ENCODE results near the gene TMEM11.
"Not testable (repeated sequence)": the region's sequence is repeated elsewhere in the genome, so short reads cannot be mapped to it uniquely, and the experiment has no call there.

Gene TMEM11

GRCh38 chr17:21242026-21242697, 28.2 kb upstream of the TMEM11 start:
- no peak for DNase-seq

DNA sequence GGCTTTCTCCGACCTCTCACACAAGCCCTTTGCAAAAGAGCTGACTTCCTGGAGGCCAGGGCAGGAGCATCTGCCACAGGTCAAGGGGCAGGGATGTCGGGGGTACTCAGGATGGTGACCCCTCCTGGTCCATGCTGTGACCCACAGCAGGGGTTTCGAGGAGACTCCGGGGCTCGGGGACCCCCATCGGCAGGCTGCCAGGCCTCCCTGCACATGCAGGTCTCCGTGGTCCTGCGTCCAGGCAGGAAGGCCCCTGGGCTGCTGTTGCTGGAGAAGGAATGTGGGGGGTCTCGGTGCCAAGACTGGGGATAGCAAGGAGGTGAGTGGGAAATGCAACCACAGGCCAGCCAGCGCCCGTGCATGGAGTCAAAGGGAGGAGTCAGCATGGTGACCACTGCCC, 27.6 kb upstream of the TMEM11 start:
- no peak for DNase-seq

DNA sequence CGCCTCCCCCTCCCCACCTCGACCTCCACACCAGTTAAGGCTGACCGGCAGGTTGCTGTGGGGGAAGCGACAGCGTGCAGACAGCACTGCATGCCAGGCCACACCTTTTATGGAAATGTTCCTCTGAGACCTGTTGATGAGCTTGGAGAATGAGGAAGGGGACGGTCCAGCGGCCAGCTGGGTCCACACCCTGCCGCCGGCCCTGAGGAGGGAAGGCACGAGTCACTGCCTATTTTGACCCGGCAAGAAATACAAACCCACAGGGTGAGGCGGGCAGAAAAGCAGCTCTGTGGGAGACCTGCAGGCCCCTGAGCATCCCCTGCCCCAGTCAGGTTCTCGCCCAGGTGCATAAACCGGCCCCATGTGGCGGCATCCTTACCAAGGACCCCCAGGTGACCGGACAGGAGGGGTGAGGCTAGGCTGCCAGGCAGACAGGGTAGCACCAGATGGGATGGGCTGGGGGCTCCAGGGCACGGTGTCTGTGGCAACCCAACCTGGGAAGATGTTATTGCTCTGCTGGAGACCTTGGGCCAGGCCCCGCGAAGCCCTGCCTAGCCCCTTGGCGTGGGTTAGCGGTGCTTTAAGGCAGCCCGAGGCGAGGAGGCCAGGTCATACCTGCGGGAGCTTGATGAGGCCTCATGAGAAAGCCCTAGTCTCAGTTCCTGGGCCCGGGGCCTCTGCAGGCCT, 26.6 kb upstream of the TMEM11 start:
- DNase-seq: no peak

GRCh38 chr17:21239680-21240368, 25.9 kb upstream of the TMEM11 start:
- DNase-seq: peak; percentile 73 to 80

DNA sequence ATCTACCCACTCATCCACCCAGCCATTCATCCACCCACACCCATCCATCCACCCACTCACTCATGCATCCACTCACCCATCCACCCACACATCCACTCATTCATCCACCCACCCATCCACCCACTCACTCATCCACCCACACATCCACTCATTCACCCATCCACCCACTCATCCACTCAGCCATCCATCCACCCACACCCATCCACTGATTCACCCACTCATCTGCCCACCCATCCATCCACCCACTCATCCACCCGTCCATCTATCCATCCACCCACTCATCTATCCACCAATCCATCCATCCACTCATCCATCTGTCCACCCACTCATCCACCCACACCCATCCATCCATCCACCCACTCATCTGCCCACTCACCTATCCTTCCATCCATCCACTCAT, 22.0 kb upstream of the TMEM11 start:
- no peak for DNase-seq

- no peak for DNase-seq
Observed at GRCh38 chr17:21233581-21234347, 19.8 kb upstream of the TMEM11 start.

DNA sequence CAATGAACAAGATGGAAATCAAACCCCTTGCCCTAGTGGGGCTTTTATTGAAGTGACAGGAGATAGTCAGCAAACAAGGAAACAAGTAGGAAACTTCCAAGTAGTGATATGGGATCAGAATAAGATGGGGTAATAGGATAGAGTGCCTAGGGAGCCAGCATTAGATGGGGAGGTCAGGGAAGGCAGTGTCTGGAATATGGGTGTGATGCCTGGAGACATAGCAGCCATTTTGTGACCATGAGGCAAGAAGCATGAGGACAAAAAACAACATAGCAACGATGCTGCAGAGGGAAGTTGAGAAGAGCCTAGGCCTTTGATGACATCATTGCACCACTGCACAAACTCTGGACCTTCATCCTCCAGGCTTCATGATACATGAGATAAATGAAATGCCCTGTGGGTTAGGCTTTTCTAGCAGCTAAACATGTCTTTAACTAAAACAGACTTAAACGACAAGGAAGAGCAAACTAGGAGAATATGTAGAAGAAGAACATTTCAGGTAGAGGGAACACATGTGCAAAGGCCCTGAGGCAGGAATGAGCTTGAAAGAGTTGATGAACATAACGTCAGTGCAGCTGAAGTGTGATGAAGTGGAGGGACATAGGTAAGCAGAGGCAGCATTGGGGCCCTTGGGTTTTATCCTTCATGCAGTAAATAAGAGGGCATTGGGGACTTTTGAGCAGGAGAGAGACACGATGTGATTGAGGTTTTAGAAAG, 18.2 kb upstream of the TMEM11 start:
- DNase-seq: no peak

DNA sequence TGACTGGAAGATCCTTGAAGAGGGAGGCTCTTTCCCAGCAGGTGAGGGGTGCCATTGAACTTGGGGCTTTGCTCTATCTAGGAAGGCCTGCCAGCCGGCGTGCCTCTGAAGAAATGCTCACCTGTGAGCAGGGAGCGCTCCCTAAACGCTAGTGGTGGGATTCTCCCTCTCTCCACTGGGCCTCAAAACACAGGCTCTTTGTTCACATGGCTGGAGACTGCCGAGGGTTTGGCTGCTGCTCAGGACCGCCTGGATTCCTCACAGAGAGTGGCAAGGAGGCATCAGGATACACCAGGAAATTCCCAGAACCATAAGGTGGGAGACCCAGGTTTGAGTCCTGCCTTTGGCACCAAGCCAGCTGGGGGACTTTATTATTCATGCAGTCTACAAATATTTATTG, 17.6 kb upstream of the TMEM11 start:
- DNase-seq: no peak

DNA sequence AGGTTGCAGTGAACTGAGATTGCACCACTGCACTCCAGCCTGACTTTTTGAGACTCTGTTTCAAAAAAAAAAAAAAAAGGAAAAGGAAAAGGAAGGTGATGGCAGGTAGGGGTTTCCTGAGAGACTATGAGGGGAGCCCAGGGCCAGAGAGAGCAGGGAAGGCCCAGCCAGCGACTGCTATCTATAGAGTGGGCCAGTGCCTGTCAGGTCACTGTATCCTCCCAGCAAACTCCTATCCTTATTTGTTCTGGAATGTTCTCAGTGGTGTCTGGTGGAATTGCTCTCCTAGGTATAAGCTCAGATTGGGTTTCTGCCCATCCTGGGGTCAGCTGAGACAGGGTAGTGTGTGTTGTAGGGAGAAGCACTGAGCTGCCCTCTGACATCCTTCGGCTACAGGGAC, 14.9 kb upstream of the TMEM11 start:
- DNase-seq: no peak

- no peak for DNase-seq
Observed at GRCh38 chr17:21228111-21228510, 14.2 kb upstream of the TMEM11 start.

- not testable (repeated sequence) for DNase-seq
Observed at GRCh38 chr17:21227277-21227676, 13.3 kb upstream of the TMEM11 start.

DNA sequence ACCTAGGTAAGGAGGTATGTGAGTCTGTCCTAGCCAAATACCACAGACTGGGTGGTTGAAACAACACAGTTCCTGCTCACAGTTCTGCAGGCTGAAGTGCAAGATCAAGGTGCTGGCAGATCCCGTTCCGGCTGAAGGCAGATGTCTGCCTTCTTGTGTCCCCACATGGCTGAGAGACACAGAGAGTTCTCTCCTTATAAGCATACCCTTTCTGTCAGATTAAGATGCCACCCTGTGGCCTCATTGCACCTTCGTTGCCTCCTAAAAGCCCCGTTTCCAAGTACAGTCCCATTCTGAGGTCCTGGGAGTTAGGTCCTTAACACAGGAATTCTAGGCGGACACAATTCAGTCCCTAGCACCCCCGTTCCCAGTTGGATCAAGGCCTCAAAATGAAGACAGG, 9.1 kb upstream of the TMEM11 start:
- DNase-seq: no peak

DNA sequence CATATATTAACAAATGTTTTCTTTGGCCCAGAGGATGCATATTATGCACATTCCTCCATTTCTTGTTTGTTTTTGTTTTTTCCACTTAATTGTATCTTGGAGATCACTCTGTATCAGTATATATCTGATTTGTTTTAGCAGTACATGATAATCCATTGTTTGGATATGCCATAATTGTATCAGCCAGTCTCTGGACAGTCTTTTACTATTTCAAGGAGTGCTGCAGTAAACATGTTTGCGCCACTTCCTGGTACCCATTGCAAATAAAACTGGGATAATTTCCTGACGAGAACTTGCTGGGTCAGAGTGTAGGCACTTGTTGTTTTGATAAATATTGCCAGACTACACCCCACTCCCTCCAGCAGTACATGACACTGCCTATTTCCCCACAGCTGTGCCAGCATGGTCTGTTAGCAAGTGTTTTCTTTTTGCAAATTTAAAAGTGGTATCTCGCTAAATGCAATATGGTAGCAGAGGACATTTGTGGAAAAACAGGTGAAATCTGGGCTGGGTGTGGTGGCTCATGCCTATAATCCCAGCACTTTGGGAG, 4.9 kb upstream of the TMEM11 start:
- no peak for DNase-seq

GRCh38 chr17:21218101-21218500, 4.1 kb upstream of the TMEM11 start:
- DNase-seq: no peak

- DNase-seq: no peak
Observed at GRCh38 chr17:21217346-21217745, 3.4 kb upstream of the TMEM11 start.

DNA sequence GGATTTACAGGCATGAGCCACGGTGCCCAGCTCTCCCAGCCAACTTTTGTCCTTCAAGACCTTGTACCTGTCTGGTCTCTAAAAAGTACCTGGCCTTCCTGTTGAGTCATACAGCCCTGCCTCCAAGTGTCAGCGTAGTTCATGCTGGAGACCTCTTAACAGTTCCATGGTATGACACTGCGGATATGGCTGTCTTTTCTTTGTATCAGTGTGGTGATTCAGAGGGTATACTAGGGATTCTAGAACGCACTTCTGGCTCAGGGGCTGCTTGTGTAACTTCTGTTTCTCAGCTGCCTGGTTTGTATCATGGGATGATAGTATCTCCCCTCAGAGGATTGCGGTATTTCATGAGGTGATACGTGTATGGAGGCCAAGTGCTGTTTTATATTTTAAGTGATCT, 2.0 kb upstream of the TMEM11 start:
- peak in 1 of 2 experiments; percentile 15 for DNase-seq

DNA sequence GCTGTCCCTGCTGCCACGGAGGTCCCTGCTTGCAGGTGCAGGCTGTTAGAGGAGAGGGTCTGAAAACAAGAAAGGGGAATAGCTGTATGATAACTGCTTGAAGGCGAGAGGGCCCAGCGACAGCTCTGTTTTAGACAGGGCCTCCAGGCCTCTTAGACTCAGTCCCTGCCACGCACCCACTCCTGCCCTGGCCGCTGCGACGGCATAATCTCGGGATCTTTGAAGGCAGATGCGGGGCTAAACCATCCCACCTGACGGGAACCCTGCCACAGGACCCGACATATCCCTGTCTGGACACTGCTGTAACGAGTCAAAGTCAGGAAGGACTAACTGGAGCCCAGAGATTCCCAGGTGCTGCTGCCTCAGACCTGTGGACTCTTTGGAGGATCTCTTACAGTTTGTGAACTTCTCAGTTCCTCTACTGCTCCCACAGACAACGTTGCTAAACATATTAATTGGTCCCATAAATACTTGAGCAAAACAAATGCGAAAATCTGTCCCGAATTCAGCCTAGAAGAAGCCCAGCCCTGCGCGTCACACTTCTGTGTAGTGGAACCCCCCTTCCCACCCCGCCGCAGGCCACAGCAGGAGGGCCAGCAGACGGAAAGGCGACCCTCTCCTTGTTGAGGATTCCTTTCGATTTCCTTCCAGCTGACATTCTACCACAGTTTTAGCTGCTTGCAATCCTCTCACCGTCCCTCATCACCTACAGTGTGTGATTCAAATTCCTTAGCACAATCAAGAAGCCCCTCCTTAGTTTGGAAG, 998 bp upstream of the TMEM11 start:
- no peak for DNase-seq

- DNase-seq: no peak
Observed at GRCh38 chr17:21213638-21214014, 335 bp downstream of the TMEM11 start.

DNA sequence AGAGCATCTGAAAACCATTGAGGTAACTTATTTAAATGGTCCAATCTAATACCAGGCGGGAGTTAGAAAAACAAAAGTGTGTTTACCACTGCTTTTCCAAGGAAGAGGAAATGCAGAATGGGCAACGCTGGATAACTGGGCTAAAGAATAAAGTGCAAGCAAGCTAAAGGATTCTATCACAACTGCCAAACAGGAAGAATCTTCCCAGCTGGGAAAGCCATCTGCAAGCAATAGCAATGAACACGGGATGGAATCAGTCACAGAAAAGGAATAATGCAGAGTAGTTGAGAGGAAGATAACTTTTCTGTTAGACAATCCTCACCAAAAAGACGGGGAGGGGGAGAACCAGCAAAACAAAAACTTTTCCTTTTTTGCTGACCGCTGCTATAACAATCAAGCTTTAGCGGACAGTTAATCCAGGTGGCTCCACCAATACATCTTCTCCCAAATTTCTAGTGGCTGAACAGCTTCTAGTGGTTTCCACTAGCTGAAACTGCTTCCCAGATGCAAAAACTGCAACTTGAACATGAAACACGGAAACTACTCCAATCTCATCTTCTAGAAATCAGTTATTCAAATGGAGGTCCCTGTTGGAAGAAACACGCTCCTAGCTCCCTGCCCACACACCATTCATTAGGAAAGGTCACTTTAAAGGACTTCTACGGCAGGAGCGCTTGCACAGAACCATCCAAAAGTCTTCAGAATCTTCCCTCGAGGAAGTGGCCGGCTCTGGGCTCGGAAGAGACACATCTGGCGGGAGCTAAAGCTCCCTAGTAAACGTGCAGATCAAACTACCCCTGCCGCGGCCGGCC, 929 bp downstream of the TMEM11 start:
- no peak for DNase-seq

DNA sequence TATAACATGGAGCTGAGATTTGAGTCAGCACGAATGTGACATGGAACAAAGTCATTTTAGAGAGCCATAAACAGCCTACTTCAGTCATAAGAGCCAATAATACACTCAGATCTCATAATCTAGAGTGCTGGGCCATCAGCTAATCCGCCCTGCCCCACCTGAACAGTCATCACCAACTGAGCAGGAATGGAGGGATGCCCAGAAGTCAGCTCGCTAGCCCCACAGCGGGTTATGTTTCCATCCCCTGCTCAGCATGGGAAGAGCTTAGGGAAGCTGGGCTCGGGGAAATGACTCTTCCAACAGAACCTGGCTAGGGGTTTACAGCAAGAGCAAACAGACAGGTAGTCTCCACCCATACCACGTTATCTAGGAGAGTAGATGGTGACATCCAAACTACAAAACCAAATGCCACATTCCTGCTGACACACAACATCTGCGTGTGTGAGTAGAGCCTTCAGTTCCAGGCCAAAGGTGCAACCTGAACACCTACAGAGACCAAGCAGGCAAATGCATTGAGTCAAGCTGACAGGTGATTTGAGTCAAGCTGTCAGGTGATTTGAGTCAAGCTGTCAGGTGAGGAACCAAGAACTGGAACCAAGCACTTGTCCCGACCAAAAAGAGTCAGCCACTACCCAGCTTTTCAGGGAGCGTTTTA, 2.0 kb downstream of the TMEM11 start:
- DNase-seq: no peak

All from AML-193 (cell line).